GM19351 (cell line): Measurements from ENCODE around the gene SLK.

Experiments used
- ATAC-seq: cut with Tn5 transposase; IDR thresholded peaks from one replicate; pipeline ENCODE4 v1.9.1; 2021; ENCODE audit warnings: mild to moderate bottlenecking, moderate library complexity; ENCODE audit not compliant: unreplicated experiment

Gene SLK

GRCh38 chr10:103985726-103986125 is 18.8 kb downstream of the SLK start:
- no peak for ATAC-seq

DNA sequence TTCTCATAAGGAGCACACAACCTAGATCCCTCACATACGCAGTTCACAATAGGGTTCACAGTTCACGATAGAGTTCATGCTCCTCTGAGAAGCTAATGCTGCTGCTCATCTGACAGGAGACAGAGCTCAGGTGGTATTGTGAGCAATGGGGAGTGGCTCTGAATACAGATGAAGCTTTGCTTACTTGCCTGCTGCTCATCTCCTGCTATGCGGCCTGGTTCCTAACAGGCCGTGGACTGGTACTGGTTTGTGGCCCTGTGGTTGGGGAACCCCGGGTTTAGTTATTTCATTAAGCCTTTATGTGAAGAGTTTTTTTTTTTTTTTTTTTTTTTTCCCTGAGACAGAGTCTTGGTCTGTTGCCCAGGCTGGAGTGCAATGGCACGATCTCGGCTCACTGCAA is 19.4 kb downstream of the SLK start:
- no peak for ATAC-seq

GRCh38 chr10:103990121-103990520 is 23.2 kb downstream of the SLK start:
- ATAC-seq: no peak

- ATAC-seq: no peak
These were observed 23.6 kb downstream of the SLK start for GRCh38 chr10:103990531-103990930.

GRCh38 chr10:103991393-103992128 is 24.6 kb downstream of the SLK start:
- no peak for ATAC-seq

DNA sequence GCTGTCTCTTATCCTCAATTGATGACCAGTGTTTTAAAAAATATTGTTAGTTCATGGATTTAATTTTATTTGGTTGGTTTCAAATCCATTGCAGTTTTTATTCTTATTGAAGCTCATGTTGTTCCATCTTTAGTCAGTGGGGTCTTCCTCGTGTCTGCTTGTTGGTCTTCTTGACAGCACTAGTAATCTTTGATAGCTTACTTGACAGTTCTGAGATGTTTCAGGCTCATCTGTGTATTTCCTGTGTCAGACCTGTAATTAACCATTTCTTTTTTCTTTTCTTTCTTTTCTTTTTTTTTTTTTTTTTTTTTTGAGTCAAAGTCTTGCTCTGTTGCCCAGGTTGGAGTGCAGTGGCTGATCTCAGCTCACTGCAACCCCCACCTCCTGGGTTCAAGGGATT is 28.2 kb downstream of the SLK start:
- no peak for ATAC-seq

- no peak for ATAC-seq
These were observed 31.9 kb downstream of the SLK start for GRCh38 chr10:103998805-103999204.

GRCh38 chr10:104002911-104003310 is 36.0 kb downstream of the SLK start:
- no peak for ATAC-seq

- no peak for ATAC-seq
These were observed 38.4 kb downstream of the SLK start for GRCh38 chr10:104005172-104005863.

GRCh38 chr10:104011904-104012303 is 45.0 kb downstream of the SLK start:
- no peak for ATAC-seq

DNA sequence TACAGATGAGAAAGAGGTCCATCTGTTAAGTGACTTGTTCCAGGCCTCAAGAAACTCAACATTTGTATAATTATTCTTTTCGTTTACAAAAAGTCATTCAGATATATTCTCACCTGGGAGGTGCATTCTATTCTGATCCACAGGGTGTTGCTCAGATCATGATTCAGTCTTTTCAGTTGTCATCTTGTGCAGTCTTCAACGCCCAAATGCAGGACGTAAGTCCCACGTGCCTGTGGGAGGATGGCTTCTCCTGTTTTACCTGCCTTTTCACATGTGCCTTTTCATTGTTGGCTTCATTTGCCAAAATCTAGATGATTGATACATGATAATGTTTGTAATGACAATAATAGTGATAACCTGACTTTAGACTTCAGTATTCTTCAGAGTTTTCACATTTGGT is 46.5 kb downstream of the SLK start:
- no peak for ATAC-seq

- no peak for ATAC-seq
These were observed 47.2 kb downstream of the SLK start for GRCh38 chr10:104014176-104014575.

DNA sequence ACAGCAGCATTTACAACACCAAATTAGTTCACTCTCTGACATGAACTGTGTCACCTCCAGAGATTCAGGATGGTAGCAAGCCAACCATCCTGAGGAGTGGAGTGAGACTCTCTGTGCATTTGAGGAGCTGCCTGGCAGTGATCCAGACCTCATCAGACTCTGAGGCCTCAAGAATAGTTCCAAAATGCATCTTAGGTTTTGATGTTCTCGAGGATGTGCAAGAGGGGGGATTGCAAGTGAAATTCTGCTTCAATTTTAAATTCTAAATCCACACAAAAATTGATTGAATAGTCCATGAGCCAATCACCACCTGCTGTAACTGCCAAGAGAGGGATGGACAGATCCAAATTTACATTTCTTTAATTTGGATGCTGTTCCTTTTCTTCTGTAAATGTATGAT is 49.7 kb downstream of the SLK start:
- no peak for ATAC-seq

DNA sequence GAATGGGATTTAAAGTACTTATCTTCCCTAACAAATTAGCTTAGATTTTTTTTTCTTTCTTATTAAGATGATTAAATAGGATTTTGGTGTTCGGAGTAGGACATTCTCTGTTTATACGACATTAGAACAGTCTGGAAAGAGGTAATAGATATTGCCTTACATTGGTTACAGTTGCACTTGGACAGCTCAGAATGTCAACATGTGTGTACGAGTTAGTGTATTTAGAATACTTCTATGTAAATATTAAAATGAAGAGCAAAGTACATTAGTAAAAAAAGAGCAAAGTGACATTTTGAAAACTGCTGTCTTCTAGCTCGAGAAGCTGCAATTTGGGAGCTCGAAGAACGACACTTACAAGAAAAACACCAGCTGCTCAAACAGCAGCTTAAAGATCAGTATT is 51.5 kb downstream of the SLK start:
- no peak for ATAC-seq

DNA sequence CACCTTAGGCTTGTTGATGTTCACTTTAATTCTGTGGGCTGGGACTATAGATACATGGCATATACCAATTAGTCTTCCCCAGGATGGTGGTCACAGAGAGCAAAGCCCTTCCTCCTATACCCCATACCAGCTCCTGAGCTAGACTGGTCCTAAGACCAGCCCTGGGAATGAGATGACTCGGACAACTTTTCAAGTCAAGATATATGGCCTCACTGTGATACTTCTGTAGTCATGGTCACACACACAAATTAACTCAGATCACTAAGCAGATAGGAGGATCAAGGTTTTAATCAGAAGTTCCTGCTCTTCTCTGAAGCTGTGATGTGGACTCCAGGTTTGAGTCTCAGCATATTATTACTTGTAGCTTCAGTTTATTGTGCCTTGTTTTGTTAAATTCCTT is 53.1 kb downstream of the SLK start:
- no peak for ATAC-seq

- no peak for ATAC-seq
These were observed 54.3 kb downstream of the SLK start for GRCh38 chr10:104021246-104021645.

DNA sequence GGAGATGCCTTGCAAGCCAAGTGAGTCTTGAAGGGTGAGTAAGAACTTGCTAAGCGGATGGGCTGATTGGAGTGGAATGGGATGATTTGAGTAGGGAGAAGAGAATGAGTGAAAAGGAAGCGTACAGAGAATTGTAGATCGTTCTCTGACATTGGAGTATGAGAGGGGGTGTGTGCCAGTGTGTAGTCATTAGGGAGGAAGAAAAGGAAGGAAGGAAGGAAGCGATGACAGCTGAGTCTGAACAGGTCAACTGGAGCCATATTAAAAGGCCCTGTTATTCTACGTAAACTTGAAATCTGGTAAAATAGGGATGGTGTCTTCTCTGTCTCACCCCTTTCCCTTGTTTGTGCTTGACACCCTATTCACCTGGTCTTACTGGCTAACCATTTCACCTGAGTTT is 55.1 kb downstream of the SLK start:
- no peak for ATAC-seq

DNA sequence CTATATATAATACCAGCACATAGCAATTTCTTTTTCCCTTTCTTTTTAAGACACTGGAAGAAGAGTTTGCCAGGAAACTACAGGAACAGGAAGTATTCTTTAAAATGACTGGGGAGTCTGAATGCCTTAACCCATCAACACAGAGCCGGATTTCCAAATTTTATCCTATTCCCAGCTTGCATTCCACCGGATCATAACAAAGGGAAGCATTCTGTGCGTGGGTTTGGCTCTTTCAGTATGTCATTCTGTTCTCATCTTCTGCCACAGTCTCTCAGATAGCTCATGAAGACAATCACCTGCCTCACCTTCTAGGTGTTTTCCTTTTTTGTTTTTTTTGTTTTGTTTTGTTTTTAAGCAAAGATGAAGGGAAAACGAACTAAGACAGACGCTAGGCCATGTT is 58.6 kb downstream of the SLK start:
- ATAC-seq: no peak

DNA sequence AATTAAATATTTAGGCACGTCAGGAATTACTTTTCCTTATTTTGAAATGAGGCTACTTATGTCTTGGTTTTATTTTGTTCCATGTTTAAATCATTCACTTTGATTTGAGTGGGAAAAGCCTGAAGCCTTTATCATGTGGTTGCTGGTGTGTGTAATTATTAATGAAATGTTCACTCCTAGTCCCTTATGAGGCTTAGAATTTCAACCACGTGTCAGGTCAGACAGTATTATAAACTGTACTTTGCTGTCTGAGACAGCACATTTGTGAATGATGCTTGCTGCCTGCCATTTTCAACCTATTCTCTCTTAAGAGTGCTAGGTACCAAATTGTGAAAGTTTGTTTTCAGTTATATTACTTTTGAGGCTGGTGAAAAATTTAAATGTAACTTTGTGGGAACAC is 59.8 kb downstream of the SLK start:
- no peak for ATAC-seq

- no peak for ATAC-seq
These were observed 61.2 kb downstream of the SLK start for GRCh38 chr10:104028146-104028545.

GRCh38 chr10:104028823-104029520 is 62.0 kb downstream of the SLK start:
- ATAC-seq: no peak

DNA sequence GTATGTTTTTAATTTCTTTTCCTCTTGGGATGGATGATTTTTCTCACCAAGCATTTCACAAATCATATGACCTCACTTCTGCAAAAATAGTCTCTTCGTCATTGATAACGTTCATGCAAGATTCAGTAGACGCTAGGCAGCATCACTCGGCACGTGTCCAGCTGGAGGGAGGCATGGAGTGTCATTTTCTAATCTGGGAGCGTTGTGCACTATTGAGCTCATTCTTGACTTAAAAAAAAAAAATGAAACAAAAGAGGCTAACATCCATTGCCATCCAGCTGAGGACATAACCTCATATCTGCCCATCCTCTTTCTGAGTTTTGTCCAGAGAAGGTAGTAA is 62.6 kb downstream of the SLK start:
- ATAC-seq: no peak
